GM12864 (cell line): ENCODE measurements around the gene RAB29.

Experiments used
- DNase-seq: peaks from one replicate; pipeline ENCODE4 v3.0.0-alpha.2; 2011; ENCODE audit warnings: low read depth
- H3K4me3 ChIP-seq: 2 replicates; pipeline ENCODE4 v1.5.1; 2011; ENCODE audit warnings: mild to moderate bottlenecking, low read depth, low read length, control low read depth
- TF ChIP-seq, protein P1 (sequence below): IDR thresholded peaks from 2 replicates; pipeline ENCODE4 v1.5.1; 2011; ENCODE audit warnings: low read depth, mild to moderate bottlenecking, moderate library complexity, low read length, control low read depth, inconsistent platforms; ENCODE audit errors: missing control alignments

Gene RAB29

GRCh38 chr1:205766038-205766437, 9.2 kb downstream of the RAB29 start:
- TF ChIP-seq, protein P1, sequence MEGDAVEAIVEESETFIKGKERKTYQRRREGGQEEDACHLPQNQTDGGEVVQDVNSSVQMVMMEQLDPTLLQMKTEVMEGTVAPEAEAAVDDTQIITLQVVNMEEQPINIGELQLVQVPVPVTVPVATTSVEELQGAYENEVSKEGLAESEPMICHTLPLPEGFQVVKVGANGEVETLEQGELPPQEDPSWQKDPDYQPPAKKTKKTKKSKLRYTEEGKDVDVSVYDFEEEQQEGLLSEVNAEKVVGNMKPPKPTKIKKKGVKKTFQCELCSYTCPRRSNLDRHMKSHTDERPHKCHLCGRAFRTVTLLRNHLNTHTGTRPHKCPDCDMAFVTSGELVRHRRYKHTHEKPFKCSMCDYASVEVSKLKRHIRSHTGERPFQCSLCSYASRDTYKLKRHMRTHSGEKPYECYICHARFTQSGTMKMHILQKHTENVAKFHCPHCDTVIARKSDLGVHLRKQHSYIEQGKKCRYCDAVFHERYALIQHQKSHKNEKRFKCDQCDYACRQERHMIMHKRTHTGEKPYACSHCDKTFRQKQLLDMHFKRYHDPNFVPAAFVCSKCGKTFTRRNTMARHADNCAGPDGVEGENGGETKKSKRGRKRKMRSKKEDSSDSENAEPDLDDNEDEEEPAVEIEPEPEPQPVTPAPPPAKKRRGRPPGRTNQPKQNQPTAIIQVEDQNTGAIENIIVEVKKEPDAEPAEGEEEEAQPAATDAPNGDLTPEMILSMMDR = no peak
- H3K4me3 ChIP-seq = no peak overlapping the region
- DNase-seq = no peak

DNA sequence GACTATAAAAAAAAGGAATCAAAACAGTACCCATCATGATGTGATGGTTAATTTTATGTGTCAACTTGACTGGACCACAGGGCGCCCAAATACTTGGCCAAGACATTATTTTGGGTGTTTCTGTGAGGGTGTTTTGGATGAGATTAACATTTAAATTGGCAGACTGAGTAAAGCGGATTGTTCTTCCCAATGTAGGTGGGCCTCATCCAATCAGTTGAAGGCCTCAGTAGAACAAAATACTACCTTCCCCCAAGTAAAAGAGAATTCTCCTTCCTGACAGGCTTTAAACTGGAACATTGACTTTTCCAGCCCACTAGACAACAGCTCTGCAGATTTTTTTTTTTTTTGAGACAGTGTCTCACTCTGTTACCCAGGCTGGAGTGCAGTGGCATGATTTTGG, 10.7 kb downstream of the RAB29 start:
- no peak overlapping the region for H3K4me3 ChIP-seq
- TF ChIP-seq, protein P1 = no peak
- no peak for DNase-seq

DNA sequence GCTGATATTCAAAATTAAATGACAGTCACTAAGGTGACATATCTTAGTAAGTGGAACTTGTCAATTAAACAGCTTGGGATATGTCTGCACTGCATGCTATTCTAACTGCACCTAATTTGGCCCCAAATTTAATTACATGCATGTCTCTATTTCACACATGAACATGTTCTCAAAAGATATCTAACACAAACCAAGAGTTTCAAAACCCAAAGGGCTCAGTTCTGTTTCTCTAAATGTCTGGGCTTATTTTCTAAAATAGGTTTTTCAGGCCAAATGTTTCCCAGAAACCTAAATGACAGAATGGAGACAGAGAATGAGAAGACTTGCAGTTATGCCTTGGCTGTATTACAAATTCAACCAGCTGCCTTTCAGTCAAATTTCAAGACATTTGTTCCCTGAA, 11.3 kb downstream of the RAB29 start:
- no peak overlapping the region for H3K4me3 ChIP-seq
- TF ChIP-seq, protein P1 = no peak
- DNase-seq = no peak

DNA sequence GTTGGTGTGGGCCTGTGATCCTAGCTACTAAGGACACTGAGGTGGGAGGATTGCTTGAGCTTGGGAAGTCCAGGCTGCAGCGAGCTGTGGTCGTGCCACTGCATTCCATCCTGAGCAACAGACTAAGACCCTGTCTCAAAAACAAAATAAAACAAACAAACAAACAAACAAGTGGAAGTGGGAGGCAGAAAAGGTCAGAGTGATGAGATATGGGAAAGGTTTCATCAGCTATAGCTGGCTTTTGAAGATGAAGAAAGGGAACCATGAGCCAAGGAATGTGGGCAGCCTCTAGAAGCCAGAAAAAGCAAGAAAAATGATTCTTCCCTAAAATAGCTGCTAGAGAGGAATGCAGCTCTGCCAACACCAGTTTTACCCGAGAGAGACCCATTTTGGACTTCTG, 14.7 kb downstream of the RAB29 start:
- TF ChIP-seq, protein P1 = no peak
- no peak for DNase-seq

GRCh38 chr1:205756552-205756951, 18.7 kb downstream of the RAB29 start:
- TF ChIP-seq, protein P1 = no peak
- no peak for DNase-seq
- no peak overlapping the region for H3K4me3 ChIP-seq

More for the DNA sequence above, 14.7 kb downstream of the RAB29 start:
- H3K4me3 ChIP-seq = no peak overlapping the region

GRCh38 chr1:205754857-205755256, 20.4 kb downstream of the RAB29 start:
- no peak for DNase-seq
- TF ChIP-seq, protein P1 = no peak

GRCh38 chr1:205751036-205751651, 24.1 kb downstream of the RAB29 start:
- no peak for DNase-seq
- TF ChIP-seq, protein P1 = no peak
- H3K4me3 ChIP-seq = no peak overlapping the region

More at GRCh38 chr1:205754857-205755256, 20.4 kb downstream of the RAB29 start:
- no peak overlapping the region for H3K4me3 ChIP-seq
